ENCODE data around the gene FHL1.

DNA sequence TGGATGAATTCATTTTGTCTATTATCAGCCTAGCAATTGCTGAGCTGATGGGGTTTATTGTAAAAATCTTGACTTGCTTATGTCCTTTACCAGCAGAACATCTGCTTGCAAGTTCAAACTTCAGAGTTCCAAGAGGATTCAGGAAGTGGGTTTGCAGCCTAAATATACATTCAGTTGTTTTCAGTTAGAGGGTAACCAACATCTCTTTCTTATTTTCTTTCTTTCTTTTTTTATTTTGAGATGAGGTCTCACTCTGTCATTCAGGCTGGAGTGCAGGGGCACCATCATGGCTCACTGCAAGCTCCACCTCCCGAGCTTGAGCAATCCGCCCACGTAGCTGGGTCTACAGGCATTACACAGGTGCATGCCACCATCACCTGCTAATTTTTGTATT lies 31.4 kb upstream of the FHL1 start:
- TF ChIP-seq, protein P1, sequence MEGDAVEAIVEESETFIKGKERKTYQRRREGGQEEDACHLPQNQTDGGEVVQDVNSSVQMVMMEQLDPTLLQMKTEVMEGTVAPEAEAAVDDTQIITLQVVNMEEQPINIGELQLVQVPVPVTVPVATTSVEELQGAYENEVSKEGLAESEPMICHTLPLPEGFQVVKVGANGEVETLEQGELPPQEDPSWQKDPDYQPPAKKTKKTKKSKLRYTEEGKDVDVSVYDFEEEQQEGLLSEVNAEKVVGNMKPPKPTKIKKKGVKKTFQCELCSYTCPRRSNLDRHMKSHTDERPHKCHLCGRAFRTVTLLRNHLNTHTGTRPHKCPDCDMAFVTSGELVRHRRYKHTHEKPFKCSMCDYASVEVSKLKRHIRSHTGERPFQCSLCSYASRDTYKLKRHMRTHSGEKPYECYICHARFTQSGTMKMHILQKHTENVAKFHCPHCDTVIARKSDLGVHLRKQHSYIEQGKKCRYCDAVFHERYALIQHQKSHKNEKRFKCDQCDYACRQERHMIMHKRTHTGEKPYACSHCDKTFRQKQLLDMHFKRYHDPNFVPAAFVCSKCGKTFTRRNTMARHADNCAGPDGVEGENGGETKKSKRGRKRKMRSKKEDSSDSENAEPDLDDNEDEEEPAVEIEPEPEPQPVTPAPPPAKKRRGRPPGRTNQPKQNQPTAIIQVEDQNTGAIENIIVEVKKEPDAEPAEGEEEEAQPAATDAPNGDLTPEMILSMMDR (IDR thresholded peaks at IDR 0.05): no peak
- TF ChIP-seq POLR2A (IDR thresholded peaks at IDR 0.05) (no peak), EP300 (IDR thresholded peaks at IDR 0.05) (no peak)

Measured in sigmoid colon (tissue), 4 donors.